ENCODE data around the gene UNK.

- TF ChIP-seq CTCF (IDR thresholded peaks at IDR 0.05), result no peak
- TF ChIP-seq POLR2A (IDR thresholded peaks at IDR 0.05), result no peak
Measured at GRCh38 chr17:75778861-75779249, 5.8 kb upstream of the UNK start.
